Measurements from ENCODE around the gene PTPRE.
A peak's percentile ranks its signal among the peaks of the same experiment; 100 is the strongest.

The PTPRE gene

DNA sequence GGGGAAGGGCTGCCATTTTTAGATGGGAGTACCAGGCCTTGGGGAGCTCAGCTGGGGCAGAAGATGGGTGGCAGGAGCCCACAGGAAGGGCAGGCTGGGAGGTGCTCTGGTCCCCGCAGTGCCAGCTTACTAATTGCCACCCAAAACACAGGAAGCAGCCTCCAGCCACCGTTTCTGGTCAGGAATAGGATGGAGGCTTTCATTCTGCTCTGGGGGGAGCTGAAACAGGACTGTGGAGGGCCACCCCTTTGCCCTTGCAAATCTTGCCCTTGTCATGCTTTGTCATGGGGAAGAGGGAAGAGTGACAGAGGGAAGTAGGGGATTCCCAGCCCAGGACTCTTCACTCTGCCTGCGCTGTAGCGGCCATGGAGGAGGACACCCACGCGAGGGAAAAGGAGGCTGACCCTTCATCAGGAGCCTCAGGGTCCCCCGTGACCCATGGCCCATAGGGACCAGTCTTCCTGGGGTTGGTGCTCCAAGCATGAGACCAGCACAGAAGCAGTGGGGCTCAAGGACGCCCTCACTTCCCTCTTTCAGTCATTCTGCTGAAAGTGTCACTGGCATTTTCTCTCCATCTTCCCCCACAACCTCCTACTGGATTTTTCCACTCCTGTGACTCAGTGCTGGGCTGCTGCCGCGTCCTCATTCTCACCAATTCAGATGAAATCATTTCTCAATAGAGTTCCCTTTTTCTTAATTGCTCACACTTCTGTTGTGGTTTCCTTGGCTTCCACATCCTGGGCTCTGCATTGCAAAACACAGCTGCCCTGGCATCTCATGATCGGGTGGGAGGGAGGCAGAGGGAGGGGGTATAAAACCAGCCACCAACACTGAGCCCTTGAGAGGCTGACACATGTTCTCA is 157.4 kb downstream of the PTPRE start:
- DNase-seq: peak; percentile 60

DNA sequence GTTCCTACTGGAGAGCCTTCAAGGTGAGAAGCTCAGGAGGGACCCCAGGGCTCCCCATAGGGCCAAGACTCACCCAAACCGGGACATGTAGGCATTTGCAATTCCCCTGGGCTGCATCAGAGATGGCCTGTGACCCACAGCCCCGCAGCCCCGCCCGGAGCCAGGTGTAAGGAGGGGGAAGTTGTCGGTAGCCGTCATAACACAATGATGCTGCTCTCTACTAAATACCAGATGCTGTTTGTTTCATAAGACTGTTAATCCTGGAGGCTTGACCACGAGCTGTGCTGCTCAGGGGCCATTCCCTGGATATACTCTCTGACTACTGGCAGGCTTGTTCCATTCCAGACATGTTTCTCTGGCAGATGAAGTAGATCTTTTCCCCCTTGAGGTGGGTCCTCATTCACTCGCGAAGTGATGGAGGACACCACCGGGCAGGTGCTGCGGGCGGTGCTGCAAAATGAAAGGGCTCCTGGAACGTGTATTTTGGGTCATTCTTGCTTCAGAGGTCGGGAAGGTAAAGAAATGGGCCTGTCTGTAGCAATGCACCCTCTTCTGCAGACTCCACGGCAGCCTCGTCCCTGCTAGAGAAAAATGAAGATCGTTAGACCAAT is 158.2 kb downstream of the PTPRE start:
- DNase-seq: no peak

- DNase-seq: no peak
These were observed 159.1 kb downstream of the PTPRE start for GRCh38 chr10:128065881-128066534.

DNA sequence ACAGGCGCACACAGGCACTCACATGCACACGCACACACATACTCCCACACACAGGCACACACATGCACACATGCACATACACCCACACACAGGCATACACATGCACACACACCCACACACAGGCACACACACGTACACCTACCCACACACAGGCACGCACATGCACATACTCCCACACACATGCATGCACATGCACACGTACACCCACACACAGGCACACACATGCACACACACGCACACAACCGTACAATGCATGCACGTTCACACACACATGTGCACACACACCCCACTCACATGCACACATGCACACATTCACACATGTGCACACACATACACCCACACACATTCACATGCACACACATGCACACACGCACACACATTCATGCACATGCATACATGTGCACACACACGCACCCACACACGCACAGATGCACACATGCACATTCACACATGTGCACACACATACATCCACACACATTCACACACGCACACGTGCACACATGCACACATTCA is 160.0 kb downstream of the PTPRE start:
- no peak for DNase-seq

DNA sequence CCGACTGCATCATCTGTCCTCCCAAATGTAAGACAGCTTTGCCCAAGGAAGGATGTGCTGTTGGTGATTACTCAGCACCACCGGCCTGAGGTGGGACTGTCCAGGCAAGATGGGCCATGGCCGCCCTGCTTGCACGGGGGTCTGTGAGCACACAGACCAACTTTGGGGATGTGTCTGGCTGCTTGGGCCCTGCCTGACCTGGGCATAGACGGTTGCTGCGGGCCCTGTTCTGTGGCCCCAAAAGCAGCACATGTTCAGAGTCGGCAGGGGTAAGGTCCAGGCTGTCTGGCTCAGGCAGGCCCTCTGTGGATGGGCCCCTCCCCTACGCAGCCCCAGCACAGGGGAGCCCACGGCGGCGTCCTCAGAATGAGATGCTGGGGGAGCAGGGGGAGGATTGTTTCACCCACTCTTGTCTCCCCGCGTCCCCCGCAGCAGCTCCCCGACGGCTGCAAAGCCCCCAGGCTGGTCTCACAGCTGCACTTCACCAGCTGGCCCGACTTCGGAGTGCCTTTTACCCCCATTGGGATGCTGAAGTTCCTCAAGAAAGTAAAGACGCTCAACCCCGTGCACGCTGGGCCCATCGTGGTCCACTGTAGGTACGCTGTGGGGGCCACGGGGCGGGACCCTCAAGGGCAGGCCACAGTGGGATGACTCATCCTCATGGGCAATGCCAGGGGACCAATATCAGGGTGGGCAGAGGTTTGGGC is 160.9 kb downstream of the PTPRE start:
- no peak for DNase-seq

- no peak for DNase-seq
These were observed 161.7 kb downstream of the PTPRE start for GRCh38 chr10:128068398-128069285.

GRCh38 chr10:128069351-128070051 is 162.6 kb downstream of the PTPRE start:
- DNase-seq: peak; percentile 79

DNA sequence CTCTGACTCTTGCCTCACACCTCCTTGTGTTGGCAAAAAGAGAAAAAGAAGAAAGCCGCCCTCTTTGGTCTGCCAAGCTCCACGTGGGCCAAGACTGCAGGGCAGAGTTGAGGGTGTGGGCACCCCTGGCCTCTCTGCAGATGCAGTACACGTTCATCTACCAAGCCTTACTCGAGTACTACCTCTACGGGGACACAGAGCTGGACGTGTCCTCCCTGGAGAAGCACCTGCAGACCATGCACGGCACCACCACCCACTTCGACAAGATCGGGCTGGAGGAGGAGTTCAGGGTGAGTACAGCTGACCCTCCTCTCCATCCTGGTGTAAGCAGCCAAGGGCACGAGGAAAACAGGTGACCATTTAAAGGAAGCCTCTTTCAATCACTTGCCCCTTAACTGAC is 163.3 kb downstream of the PTPRE start:
- no peak for DNase-seq

DNA sequence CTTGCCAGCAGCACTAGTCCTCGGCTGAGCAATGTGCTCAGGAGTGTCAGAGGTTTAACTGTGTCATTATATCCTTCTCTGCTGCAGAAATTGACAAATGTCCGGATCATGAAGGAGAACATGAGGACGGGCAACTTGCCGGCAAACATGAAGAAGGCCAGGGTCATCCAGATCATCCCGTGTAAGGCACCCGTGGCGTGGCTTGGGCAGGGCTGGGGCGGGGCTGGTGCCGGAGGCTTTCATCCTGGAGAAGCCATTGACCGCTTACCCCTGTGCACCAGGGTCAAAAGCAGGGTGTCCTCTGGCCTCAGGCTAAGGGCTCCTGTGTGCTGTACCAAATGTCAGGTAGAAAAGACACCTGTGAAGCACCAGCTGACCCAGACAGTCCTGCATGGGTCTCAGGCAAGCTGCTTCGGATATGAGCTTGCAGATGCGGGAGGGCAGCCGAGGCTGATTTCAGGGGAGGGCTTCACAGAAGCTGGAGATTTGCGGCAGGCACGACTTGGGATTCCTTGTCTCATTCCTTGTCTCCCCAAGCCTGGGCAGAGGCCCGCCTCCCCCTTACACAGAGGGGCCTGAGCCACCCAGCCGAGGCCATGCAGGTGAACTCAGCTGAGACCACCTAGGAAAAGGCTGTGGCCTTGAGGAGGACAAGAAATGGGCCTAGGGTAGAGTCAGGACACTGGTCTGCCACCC is 164.0 kb downstream of the PTPRE start:
- no peak for DNase-seq

- DNase-seq: no peak
These were observed 164.5 kb downstream of the PTPRE start for GRCh38 chr10:128071417-128071782.

GRCh38 chr10:128072046-128072445 is 165.1 kb downstream of the PTPRE start:
- DNase-seq: no peak

DNA sequence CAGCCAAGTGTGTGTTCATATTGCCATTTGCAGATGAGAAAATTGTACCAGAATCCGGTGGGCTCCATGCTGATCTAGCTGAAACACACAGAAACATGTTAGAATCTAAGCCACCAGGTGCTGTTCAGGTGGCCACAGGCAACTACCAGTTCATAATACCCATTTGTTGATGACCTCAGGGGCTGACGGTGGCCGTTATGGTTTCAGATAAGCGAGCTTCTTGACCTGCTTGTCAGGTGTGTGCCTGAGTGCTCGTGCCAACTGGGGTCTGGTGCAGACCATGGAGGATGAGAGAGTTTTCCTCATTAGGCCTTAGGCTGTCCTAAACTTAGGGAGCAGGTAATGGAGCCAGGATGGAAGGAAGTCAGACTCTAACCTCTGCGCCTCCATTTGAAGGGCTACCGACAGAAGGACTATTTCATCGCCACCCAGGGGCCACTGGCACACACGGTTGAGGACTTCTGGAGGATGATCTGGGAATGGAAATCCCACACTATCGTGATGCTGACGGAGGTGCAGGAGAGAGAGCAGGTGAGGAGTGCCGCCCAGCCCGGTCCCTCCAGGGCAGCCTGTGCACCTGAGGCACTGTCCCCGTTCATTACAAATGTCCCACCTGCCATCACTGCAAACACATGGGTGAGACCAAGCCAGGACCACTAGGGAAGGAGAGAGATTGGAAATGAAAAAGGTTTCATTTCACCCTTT is 166.2 kb downstream of the PTPRE start:
- no peak for DNase-seq

- no peak for DNase-seq
These were observed 167.0 kb downstream of the PTPRE start for GRCh38 chr10:128073890-128074289.

GRCh38 chr10:128074589-128074988 is 167.7 kb downstream of the PTPRE start:
- no peak for DNase-seq

DNA sequence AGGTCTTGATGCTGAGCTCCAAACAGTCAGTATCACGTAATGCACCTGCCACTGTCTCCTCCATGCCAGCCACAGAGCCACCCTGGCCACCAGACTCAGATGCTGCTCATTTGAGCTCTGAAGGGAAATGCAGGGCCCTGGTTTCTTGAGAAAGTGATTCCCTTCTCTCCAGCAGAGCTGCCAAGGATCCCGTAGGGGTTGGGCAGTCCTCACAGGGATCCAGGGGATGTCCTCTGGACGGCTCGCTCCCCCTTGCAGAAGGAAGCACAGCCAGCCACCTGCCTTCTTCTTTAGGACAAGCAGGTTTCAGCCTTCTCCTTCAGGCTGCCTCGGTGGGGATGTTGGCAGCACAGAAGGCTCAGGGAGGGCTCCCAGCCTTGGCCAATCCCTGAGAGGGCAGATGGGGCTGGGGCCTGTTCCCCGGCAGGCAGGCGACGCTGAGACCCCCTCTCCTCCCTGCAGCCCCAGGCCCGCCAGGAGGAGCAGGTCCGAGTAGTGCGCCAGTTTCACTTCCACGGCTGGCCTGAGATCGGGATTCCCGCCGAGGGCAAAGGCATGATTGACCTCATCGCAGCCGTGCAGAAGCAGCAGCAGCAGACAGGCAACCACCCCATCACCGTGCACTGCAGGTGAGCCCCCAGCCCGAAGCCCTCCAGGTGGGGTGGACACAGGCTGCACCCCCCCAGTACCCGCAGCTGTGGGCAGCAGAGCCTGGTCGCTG is 170.4 kb downstream of the PTPRE start:
- no peak for DNase-seq

- no peak for DNase-seq
These were observed 171.4 kb downstream of the PTPRE start for GRCh38 chr10:128078136-128078969.

GRCh38 chr10:128080231-128080630 is 173.3 kb downstream of the PTPRE start:
- no peak for DNase-seq

DNA sequence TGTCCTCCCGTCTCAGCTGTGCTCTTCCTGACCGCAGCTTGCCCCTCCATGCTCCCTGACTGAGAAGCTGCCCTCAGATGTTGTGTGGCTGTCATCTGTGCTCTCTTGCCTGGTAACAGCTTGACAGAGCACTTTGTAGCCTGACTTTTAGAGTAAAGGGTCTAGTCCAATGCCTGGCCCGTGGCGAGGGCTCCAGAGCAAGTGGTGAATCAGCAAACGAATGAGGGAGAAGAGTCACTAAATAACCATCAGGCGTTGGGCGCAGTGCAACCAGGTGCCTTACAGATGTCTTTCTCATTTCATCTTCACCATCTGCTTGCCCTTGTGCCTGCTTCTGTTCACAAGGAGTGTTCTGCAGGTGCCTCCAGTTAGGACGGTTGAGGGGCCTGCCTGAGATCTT is 173.7 kb downstream of the PTPRE start:
- DNase-seq: no peak
